Measurements from ENCODE around the gene ACOT13.
"Not testable (repeated sequence)": the region's sequence is repeated elsewhere in the genome, so short reads cannot be mapped to it uniquely, and the experiment has no call there.

ACOT13 gene

GRCh38 chr6:24694198-24694597, 27.3 kb downstream of the ACOT13 start:
- DNase-seq: no peak

DNA sequence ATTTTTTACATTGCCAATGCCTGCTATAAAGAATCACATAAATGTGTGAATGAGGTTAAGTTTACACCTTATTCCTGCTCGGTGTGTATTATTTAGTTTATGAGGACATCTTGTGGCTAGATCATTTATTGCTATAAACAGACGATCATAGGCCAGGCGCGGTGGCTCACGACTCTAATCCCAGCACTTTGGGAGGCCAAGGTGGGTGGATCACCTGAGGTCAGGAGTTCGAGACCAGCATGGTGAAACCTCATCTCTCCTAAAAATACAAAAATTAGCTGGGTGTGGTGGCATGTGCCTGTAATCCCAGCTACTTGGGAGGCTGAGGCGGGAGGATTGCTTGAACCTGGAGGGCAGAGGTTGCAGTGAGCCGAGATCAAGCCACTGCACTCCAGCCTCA, 28.8 kb downstream of the ACOT13 start:
- DNase-seq: peak; percentile 30

GRCh38 chr6:24696097-24696496, 29.2 kb downstream of the ACOT13 start:
- no peak for DNase-seq

GRCh38 chr6:24699521-24700359, 32.9 kb downstream of the ACOT13 start:
- DNase-seq: no peak

DNA sequence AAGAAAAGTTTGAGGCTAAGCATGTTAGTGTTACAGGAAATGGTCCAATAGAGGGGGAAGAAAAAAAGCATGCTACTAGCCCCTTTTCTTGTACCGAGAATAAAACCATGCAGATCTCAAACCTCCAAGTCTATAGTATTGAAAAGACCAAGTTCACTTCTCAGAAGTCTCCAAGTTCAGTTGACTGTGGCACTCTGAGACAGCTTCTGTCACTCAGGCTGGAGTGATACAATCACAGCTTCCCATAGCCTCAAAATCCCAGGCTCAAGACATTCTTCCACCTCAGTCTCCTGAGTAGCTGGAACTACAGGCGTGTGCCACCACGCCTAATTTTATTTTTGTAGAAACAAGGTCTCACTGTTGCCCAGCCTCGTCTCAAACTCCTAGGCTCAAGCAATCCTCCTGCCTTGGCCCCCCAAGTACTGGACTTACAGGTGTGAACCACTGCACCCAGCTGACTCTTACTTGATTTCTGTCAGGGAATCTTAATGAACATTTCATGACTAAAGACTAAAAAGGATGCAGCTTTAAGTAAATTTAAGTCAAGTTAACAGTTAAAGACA, 35.9 kb downstream of the ACOT13 start:
- DNase-seq: no peak

- DNase-seq: no peak
Measured at GRCh38 chr6:24704468-24704867, 37.6 kb downstream of the ACOT13 start.

DNA sequence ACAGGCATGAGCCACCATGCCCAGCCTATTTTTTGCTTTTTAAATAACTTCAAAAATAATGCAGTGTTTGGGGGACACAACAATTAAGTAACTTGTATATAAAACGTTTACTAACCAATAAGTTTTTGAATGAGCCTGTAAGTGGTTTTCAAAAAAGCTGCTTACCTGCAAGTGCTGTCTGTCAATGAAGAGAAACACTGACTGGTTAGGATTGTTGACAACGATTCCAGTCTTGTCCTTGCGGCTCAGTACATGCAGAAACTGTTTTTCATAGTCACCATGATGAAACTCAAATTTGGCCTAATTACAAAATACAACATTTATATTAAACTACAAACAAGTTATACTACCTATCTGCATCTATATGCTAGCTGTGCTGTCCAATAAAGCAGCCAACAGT, 41.7 kb downstream of the ACOT13 start:
- no peak for DNase-seq

- DNase-seq: no peak
Measured at GRCh38 chr6:24709014-24709711, 42.3 kb downstream of the ACOT13 start.

- no peak for DNase-seq
Measured at GRCh38 chr6:24710519-24711303, 43.8 kb downstream of the ACOT13 start.

- DNase-seq: not testable (repeated sequence)
Measured at GRCh38 chr6:24716602-24717148, 49.8 kb downstream of the ACOT13 start.

DNA sequence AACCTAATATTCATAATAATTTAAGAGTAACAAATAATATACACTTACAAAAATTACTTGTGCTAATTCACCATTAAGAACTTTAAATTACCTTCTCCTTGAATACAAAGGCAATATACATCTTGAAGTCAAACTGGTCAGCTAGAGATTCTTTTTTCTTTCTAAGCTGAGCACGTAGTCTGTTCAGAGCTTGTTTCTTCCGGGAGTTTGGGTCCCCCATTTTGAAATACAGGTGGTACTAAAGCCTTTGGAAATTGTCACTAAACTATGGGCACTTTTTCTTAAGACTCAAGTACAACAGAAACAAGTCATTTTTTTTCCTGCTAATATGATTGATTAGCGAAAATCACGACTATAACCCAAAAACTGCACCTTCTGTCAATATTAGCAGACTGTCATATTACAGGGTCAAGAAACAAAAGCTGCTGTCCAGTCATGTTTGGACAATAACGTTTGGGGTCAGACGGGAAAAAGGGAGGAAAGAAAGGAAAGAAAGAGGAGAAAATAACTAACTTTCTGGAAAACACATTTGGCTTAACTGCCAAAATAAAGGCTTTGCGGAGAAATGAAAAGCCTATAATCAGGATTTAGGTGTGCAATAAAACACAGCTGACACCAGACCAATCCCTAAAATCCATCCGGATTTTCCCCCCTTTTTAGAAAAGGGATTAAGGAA, 51.7 kb downstream of the ACOT13 start:
- no peak for DNase-seq

DNA sequence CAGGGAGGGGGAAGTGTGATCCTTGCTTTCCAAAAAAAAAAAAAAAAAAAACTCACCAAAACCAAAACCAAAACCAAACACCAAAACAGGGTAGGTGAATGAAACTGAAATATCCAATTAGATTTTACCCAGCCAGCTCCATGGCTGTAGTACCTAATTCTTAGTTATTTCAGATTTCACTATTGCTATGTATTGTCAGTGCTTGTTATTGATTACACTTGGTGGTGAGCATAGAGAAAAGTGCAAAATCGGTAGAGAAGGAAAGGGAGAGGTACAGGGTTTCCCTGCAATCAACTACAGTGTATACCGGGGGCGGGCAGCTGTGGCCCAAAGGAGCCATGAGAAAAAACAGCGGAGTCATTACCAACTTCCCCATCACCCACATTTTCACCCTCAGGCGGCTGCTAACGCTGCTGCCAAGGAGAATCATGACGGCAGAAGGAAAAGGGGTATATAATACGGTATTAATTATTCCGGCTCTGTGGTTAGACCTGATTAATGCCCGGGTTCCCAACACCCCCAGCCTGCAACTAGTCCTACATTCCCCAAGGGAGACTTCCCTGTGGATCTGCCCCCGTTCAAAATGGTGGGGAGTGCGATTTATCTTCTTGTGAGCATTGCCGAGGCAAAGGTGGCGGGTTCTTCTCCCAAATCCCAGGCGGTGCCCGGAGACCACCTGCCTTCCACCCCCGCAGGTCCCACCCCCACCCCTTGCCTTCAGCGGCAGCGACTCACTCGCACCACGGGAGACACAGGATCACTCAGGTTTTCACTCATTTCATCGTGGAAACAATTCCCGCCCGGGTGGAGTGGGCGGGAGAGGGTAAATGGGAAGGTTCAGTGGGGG, 52.5 kb downstream of the ACOT13 start, which contains the start of gene C6orf62:
Gene C6orf62 (minus strand): TSS at position 30 of the 847 bp plus-strand sequence. CDS start 486 bp downstream, outside the sequence.
- DNase-seq: peak; percentile 38

- DNase-seq: peak; percentile 53
Measured at GRCh38 chr6:24720131-24720603, 53.3 kb downstream of the ACOT13 start.

- DNase-seq: peak; percentile 100
Measured at GRCh38 chr6:24720604-24721460, 54.0 kb downstream of the ACOT13 start.

GRCh38 chr6:24721461-24722215, 54.8 kb downstream of the ACOT13 start:
- DNase-seq: no peak

GRCh38 chr6:24723270-24723669, 56.4 kb downstream of the ACOT13 start:
- no peak for DNase-seq

GRCh38 chr6:24730653-24731052, 63.8 kb downstream of the ACOT13 start:
- not testable (repeated sequence) for DNase-seq

GRCh38 chr6:24731456-24732134, 64.7 kb downstream of the ACOT13 start:
- not testable (repeated sequence) for DNase-seq
